CD4-positive, alpha-beta T cell treated with Interleukin-6 at 100 ng/mL for 8 hours (primary cell): Measurements from ENCODE around the gene RINT1.

Experiments used
- DNase-seq: peaks from one replicate; pipeline ENCODE4 v3.0.0-alpha.2; 2020; ENCODE audit warnings: mixed read lengths, low spot score

RINT1 gene

GRCh38 chr7:105599551-105599950 is 67.5 kb downstream of the RINT1 start:
- no peak for DNase-seq

- DNase-seq: no peak
These were observed 68.9 kb downstream of the RINT1 start for GRCh38 chr7:105600720-105601550.

GRCh38 chr7:105602325-105603305 is 70.6 kb downstream of the RINT1 start:
- DNase-seq: no peak

GRCh38 chr7:105610165-105610930 is 78.3 kb downstream of the RINT1 start:
- no peak for DNase-seq

DNA sequence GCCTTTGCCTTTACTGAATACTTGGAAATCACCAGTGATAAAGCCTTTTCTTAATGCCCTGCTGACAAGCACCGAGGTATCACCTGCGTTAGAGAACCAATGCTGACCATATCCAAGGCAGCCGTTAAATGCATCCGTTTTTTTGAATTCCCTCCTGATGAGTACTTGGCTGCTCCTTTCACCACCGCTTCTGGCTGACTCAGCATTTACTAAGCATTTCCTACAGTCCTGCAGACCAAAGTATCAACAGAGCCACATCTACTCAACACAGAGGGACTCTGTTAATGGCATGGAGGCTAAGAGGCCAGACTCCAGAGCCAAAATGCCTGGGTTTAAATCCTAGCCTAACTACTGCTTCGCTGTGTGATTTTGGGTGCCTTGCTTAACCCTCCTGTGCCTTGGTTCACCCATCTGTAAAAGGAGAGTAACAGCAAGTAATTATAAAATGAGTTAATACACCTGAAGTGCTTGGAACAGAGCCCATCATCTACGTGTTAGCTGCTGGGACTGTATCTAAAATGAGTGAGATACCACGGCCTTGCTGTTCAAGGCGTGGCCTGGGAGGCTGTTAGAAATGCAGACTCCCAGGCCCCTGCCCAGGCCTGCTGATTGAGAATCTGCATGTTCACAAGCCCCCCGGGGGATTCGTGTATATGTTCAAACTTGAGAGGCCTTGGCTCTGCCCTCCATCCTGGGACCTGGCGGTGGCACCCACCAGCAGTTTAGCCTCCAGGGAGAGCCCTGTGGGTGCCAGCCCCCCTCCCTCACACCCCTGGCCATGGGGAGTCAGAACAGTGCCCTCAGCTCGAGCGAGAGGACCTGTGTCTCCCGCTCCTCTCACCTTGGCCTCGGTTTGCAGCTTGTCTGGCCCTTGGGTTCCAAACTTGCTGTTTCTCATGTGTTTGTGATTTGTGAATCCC is 80.1 kb downstream of the RINT1 start:
- no peak for DNase-seq

GRCh38 chr7:105612806-105613205 is 80.8 kb downstream of the RINT1 start:
- DNase-seq: no peak

- DNase-seq: no peak
These were observed 81.8 kb downstream of the RINT1 start for GRCh38 chr7:105613611-105614330.

DNA sequence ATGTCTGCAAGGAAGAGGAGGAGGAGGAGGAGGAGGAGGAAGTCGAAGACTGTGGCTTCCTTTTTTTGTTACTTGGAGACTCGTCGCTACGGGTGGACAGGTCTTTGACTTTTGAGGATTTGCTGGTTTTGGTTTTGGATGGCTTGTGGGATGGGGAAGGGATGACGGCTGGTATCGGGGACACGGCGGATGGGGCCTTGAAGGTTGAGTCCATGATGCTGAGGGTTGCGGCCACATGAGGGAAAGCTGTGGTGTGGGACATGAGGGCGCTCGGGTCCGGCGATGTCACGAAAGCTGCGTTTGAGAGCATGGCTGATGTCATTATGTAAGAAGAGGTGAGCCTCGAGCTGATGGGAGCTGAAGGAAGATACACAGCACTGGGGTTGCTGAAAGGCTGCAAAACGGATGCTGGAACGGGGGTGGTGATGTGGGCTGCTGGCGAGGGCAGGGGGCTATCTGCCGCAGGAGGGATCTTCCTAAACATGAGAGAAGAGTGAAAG is 82.4 kb downstream of the RINT1 start:
- no peak for DNase-seq
